H1 (cell line): ENCODE data around the gene SNX27. TPM values are rescaled to one million over a fixed set of nuclear protein-coding genes. Genes with fewer than 3 reads are reported as not detected.

ENCODE experiments used
- JUND ChIP-seq: IDR thresholded peaks from 2 replicates; pipeline ENCODE4 v1.6.1; 2011; ENCODE audit warnings: mild to moderate bottlenecking, improper control_type of control experiment, low read length
- NANOG ChIP-seq: IDR thresholded peaks from 2 replicates; pipeline ENCODE4 v1.6.1; 2011; ENCODE audit warnings: low read length, low read depth, mild to moderate bottlenecking, inconsistent platforms; ENCODE audit not compliant: insufficient read depth, poor library complexity, severe bottlenecking
- SP4 ChIP-seq: IDR thresholded peaks from 2 replicates; pipeline ENCODE4 v1.6.1; 2012; ENCODE audit warnings: low read length, inconsistent platforms
- polyA plus RNA-seq, 7 experiments: library from polyadenylated mRNA; depleted of rRNA in 3 of 7; stranded (reverse) in 5 of 7; unstranded in 2 of 7; fragments of >200 nt in 5 of 7; fragments of 200-250 nt in 2 of 7; gene quantifications; 1 replicate in 5 of 7; 2 replicates in 1 of 7; 4 replicates in 1 of 7; pipeline versions ENCODE4 v1.2.1 to v1.2.3, GENCODE V29; 2011 to 2013; ENCODE audit warnings: missing spikeins in 2 of 7, mixed read lengths in 2 of 7
- total RNA-seq: library from RNA; stranded (reverse); fragmentation: NEBNext Ultra II Directional; extraction: Animal tissue kit (Norgen Biotek cat#: 25700); gene quantifications from 2 replicates; pipeline ENCODE4 v1.2.1, GENCODE V29; 2021

The SNX27 gene
- total and polyA plus RNA-seq, 2 of the 8 experiments (the other 6 are each of a cell fraction or from before 2014, with no cell fraction given) = 23.4 to 65.4 TPM

DNA sequence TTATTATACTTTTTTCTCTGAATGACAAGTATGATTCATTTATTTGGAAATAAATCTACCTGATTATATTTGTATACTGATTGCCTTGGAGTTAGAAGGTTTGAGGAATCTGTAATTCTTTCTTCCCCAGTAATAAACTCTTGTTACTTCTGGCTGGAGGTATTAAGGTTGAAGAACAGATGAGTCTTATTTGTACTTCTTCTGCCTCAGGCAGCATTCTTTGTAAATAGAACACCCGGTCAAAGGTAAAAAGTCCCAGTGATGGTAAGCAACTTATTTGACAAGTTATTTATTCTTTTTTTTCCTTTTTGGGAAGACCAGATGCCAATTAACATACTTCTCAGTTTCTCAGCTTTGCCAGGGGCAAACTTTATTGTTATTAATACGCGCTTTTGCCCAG is 12.9 kb downstream of the SNX27 start (continued):
- no peak for TF ChIP-seq NANOG
- TF ChIP-seq JUND = no peak
- no peak for TF ChIP-seq SP4
